ENCODE data around the gene EXOC4. TPM values are rescaled to one million over a fixed set of nuclear protein-coding genes. Genes with fewer than 3 reads are reported as not detected.

EXOC4 gene
- total RNA-seq, 3 donors from 2014 or later = 63.9 to 90.2 (median 89.5) TPM

GRCh38 chr7:133611955-133612354 lies 359.1 kb downstream of the EXOC4 start:
- no peaks in the 10 kb centered on the region for H3K36me3 ChIP-seq (ENCODE audit: low read depth)
- DNase-seq = no peak
- intact Hi-C loops (cut with DNase I, micrococcal nuclease) = no loop called here
- no peaks in the 10 kb centered on the region for H3K9me3 ChIP-seq
- no peak overlapping the region for H3K4me3 ChIP-seq
- H3K4me1 ChIP-seq (ENCODE audit: low read depth) = no peaks in the 10 kb centered on the region
- ATAC-seq = no peak
- TF ChIP-seq, protein P1, sequence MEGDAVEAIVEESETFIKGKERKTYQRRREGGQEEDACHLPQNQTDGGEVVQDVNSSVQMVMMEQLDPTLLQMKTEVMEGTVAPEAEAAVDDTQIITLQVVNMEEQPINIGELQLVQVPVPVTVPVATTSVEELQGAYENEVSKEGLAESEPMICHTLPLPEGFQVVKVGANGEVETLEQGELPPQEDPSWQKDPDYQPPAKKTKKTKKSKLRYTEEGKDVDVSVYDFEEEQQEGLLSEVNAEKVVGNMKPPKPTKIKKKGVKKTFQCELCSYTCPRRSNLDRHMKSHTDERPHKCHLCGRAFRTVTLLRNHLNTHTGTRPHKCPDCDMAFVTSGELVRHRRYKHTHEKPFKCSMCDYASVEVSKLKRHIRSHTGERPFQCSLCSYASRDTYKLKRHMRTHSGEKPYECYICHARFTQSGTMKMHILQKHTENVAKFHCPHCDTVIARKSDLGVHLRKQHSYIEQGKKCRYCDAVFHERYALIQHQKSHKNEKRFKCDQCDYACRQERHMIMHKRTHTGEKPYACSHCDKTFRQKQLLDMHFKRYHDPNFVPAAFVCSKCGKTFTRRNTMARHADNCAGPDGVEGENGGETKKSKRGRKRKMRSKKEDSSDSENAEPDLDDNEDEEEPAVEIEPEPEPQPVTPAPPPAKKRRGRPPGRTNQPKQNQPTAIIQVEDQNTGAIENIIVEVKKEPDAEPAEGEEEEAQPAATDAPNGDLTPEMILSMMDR (IDR thresholded peaks at IDR 0.05) = no peak

- ATAC-seq (no peak), DNase-seq (no peak)
- intact Hi-C loops (cut with DNase I, micrococcal nuclease) = no loop called here
- TF ChIP-seq, protein P1 (IDR thresholded peaks at IDR 0.05) = no peak
- H3K9me3 ChIP-seq = no peaks in the 10 kb centered on the region
- H3K4me1 ChIP-seq (ENCODE audit: low read depth) = no peaks in the 10 kb centered on the region
- no peaks in the 10 kb centered on the region for H3K36me3 ChIP-seq (ENCODE audit: low read depth)
- H3K4me3 ChIP-seq = no peak overlapping the region
Measured at GRCh38 chr7:133613250-133613790, 360.4 kb downstream of the EXOC4 start.

DNA sequence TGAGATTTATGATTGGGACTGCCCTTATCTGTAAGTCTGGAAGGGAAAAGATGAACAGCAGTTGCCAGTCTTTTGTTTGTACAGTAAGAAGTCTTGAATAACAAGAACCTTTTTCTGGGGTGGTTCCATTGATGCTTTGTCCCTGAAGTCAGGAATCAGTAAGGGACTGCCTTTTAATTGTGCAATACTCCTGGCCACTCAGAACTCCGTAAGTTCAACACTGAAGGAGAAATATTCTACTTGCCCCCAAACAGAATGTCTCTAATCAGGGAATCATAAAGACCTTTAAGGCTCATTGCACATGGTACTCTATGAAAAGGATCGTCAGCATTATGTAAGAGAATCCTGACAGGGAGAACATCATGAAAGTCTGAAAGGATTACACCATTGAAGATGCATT lies 361.4 kb downstream of the EXOC4 start:
- Histone ChIP-seq H3K36me3 (ENCODE audit: low read depth) (no peaks in the 10 kb centered on the region), H3K4me1 (ENCODE audit: low read depth) (no peaks in the 10 kb centered on the region), H3K9me3 (no peaks in the 10 kb centered on the region), H3K4me3 (no peak overlapping the region)
- TF ChIP-seq, protein P1 (IDR thresholded peaks at IDR 0.05) = no peak
- ATAC-seq = no peak
- no peak for DNase-seq
- intact Hi-C loops (cut with DNase I, micrococcal nuclease) = no loop called here

DNA sequence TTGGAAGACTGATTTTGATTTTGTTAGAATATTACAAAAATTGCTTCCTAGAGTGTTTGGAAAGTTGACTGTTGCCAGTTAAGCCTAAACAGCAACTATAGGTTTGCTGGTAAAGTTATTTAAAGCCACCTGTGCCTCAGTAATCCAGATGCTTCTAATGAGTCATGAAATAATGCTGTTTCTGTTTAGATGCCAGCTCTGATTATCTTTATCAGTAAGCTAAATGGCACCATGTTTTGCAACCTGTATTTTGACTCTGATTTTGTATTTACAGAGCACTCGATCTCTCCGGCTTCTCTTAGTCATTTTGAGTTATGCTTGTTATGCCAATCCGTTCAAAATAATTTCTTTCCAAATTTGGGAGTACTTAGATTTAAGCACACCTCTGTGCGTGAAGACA lies 366.1 kb downstream of the EXOC4 start:
- no peak for ATAC-seq
- Histone ChIP-seq H3K4me3 (no peak overlapping the region), H3K36me3 (ENCODE audit: low read depth) (no peaks in the 10 kb centered on the region), H3K9me3 (no peaks in the 10 kb centered on the region), H3K4me1 (ENCODE audit: low read depth) (no peaks in the 10 kb centered on the region)
- TF ChIP-seq, protein P1 (IDR thresholded peaks at IDR 0.05) = no peak
- intact Hi-C loops (cut with DNase I, micrococcal nuclease) = no loop called here
- no peak for DNase-seq

GRCh38 chr7:133619491-133619890 lies 366.6 kb downstream of the EXOC4 start:
- TF ChIP-seq, protein P1 (IDR thresholded peaks at IDR 0.05) = no peak

DNA sequence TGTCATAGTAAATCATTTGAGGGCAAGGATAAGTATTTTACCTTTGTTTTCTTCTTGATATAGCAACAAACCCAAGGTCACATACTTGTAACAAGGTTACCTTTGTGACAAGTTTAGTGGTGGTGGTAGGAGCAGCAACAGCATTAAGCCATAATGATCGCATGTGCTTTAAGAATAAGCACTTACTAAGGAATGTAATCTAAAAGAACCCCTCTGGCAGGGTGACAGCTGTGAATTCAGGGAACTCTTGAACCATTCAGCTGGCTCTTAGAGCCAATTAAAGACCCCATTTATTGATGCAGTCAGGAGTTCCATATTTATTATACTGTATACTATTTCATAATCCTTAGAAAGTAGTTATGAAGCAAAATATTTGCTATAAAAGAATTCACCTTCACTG lies 370.8 kb downstream of the EXOC4 start:
- H3K36me3 ChIP-seq (ENCODE audit: low read depth) = no peaks in the 10 kb centered on the region
- H3K9me3 ChIP-seq = no peaks in the 10 kb centered on the region
- intact Hi-C loops (cut with DNase I, micrococcal nuclease) = no loop called here
- H3K4me1 ChIP-seq (ENCODE audit: low read depth) = no peaks in the 10 kb centered on the region
- no peak overlapping the region for H3K4me3 ChIP-seq
- no peak for ATAC-seq
- TF ChIP-seq, protein P1 (IDR thresholded peaks at IDR 0.05) = no peak
- DNase-seq = no peak

More at GRCh38 chr7:133619491-133619890, 366.6 kb downstream of the EXOC4 start:
- no peak for ATAC-seq
- H3K9me3 ChIP-seq = no peaks in the 10 kb centered on the region
- intact Hi-C loops (cut with DNase I, micrococcal nuclease) = no loop called here
- no peaks in the 10 kb centered on the region for H3K36me3 ChIP-seq (ENCODE audit: low read depth)
- DNase-seq = no peak
- H3K4me3 ChIP-seq = no peak overlapping the region
- H3K4me1 ChIP-seq (ENCODE audit: low read depth) = no peaks in the 10 kb centered on the region

Data from mucosa of descending colon (tissue), 3 donors.